SK-N-MC (cell line): Measurements from ENCODE around the gene PRADC1.

Experiments used
- DNase-seq: peaks from one replicate; pipeline ENCODE4 v3.0.0-alpha.2; 2011; ENCODE audit warnings: low read depth, low spot score
- H3K27ac ChIP-seq: fragments of 200-600 bp; sonication (generic); 2 replicates; pipeline ENCODE4 v1.5.1; 2016; ENCODE audit warnings: mixed run types
- H3K36me3 ChIP-seq: fragments of 200-600 bp; sonication (generic); 2 replicates; pipeline ENCODE4 v1.6.1; 2017; ENCODE audit warnings: antibody characterized with exemption, low read length, mixed read lengths; ENCODE audit not compliant: insufficient read depth
- H3K4me3 ChIP-seq: fragments of 200-600 bp; sonication (generic); 2 replicates; pipeline ENCODE4 v1.5.1; 2016
- H3K9ac ChIP-seq: fragments of 200-600 bp; sonication (generic); 2 replicates; pipeline ENCODE4 v1.8.0; 2017; ENCODE audit warnings: mixed run types, mixed read lengths; ENCODE audit not compliant: insufficient read length
- H3K9me3 ChIP-seq: fragments of 200-600 bp; sonication (generic); 2 replicates; pipeline ENCODE4 v1.6.1; 2017; ENCODE audit warnings: low read depth, mild to moderate bottlenecking, antibody characterized with exemption, low read length, moderate library complexity, mixed read lengths
- EZH2 ChIP-seq: fragments of 200-600 bp; sonication (generic); IDR thresholded peaks from one replicate; pipeline ENCODE4 v1.6.1; 2017; ENCODE audit warnings: antibody characterized with exemption
- FOXP2 ChIP-seq: optimal IDR thresholded peaks from 2 replicates; pipeline ENCODE3; 2011; ENCODE audit warnings: mild to moderate bottlenecking, moderate library complexity; ENCODE audit not compliant: insufficient read depth; ENCODE audit errors: extremely low read length, control extremely low read depth
- POLR2AphosphoS5 ChIP-seq: IDR thresholded peaks from 2 replicates; pipeline ENCODE4 v1.6.1; 2012; ENCODE audit warnings: mild to moderate bottlenecking, low read depth, low read length, borderline replicate concordance

PRADC1 gene

GRCh38 chr2:73217826-73218225 lies 15.2 kb downstream of the PRADC1 start:
- Histone ChIP-seq H3K9me3 (no peaks in the 10 kb centered on the region), H3K27ac (no peak overlapping the region), H3K36me3 (peaks cover 24% of the 10 kb centered on the region; the same call in 1 of the 2 replicates), H3K9ac (no peak overlapping the region), H3K4me3 (no peak overlapping the region)
- no peak for TF ChIP-seq FOXP2
- TF ChIP-seq EZH2, result no peak
- no peak for TF ChIP-seq POLR2AphosphoS5
- no peak for DNase-seq

- H3K4me3 ChIP-seq, result no peak overlapping the region
- peaks cover 20% of the 10 kb centered on the region; the same call in 1 of the 2 replicates for H3K36me3 ChIP-seq
- no peak overlapping the region for H3K27ac ChIP-seq
- H3K9me3 ChIP-seq, result no peaks in the 10 kb centered on the region
- DNase-seq, result no peak
- no peak overlapping the region for H3K9ac ChIP-seq
- TF ChIP-seq FOXP2 (no peak), EZH2 (no peak), POLR2AphosphoS5 (no peak)
These were observed 15.9 kb downstream of the PRADC1 start for GRCh38 chr2:73217160-73217559.

- no peak for DNase-seq
- Histone ChIP-seq H3K36me3 (peaks cover 5% of the 10 kb centered on the region; the same call in 1 of the 2 replicates), H3K9me3 (no peaks in the 10 kb centered on the region), H3K27ac (0 out of 2 replicates have a peak overlapping the region, but pooled peaks have one; percentile 78), H3K4me3 (peak overlapping the region; percentile 85), H3K9ac (peak overlapping the region; percentile 83)
- TF ChIP-seq EZH2 (no peak), FOXP2 (no peak), POLR2AphosphoS5 (no peak)
These were observed 17.8 kb downstream of the PRADC1 start for GRCh38 chr2:73215254-73215653.

GRCh38 chr2:73214120-73215035 lies 18.7 kb downstream of the PRADC1 start, which contains the start of gene SMYD5:
Gene SMYD5 (plus strand): TSS chr2:73214245. CDS start chr2:73214267, 22 bp downstream.
- DNase-seq, result peak; percentile 55
- peak within 1 kb of the TSS; percentile 85 for H3K4me3 ChIP-seq
- TF ChIP-seq FOXP2 (no peak), POLR2AphosphoS5 (peak; percentile 80), EZH2 (no peak)
- no peaks in the 10 kb centered on the region; the same call in 1 of the 2 replicates for H3K36me3 ChIP-seq
- H3K9me3 ChIP-seq, result no peaks in the 10 kb centered on the region
- peak within 1 kb of the TSS; percentile 78 for H3K27ac ChIP-seq
- peak within 1 kb of the TSS; percentile 83 for H3K9ac ChIP-seq

- no peak for DNase-seq
- no peaks in the 10 kb centered on the region for H3K9me3 ChIP-seq
- H3K27ac ChIP-seq, result peak overlapping the region; percentile 78; the same call in 1 of the 2 replicates
- H3K36me3 ChIP-seq, result no peaks in the 10 kb centered on the region
- no peak overlapping the region for H3K4me3 ChIP-seq
- H3K9ac ChIP-seq, result no peak overlapping the region
- TF ChIP-seq POLR2AphosphoS5, result no peak
- TF ChIP-seq EZH2, result no peak
- TF ChIP-seq FOXP2, result no peak
These were observed 20.4 kb downstream of the PRADC1 start for GRCh38 chr2:73212448-73213176.

- Histone ChIP-seq H3K27ac (no peak overlapping the region), H3K9ac (no peak overlapping the region), H3K36me3 (no peaks in the 10 kb centered on the region), H3K9me3 (no peaks in the 10 kb centered on the region), H3K4me3 (no peak overlapping the region)
- no peak for DNase-seq
- TF ChIP-seq EZH2 (no peak), POLR2AphosphoS5 (no peak), FOXP2 (no peak)
These were observed 21.0 kb downstream of the PRADC1 start for GRCh38 chr2:73212098-73212447.

- DNase-seq, result no peak
- no peak overlapping the region for H3K27ac ChIP-seq
- no peak overlapping the region for H3K9ac ChIP-seq
- TF ChIP-seq FOXP2, result no peak
- TF ChIP-seq POLR2AphosphoS5, result no peak
- no peak for TF ChIP-seq EZH2
- H3K9me3 ChIP-seq, result no peaks in the 10 kb centered on the region
- H3K4me3 ChIP-seq, result no peak overlapping the region
- no peaks in the 10 kb centered on the region for H3K36me3 ChIP-seq
These were observed 22.3 kb downstream of the PRADC1 start for GRCh38 chr2:73210696-73211095.

GRCh38 chr2:73210019-73210418 lies 23.0 kb downstream of the PRADC1 start:
- H3K27ac ChIP-seq, result no peak overlapping the region
- no peak overlapping the region for H3K4me3 ChIP-seq
- no peak overlapping the region for H3K9ac ChIP-seq
- no peaks in the 10 kb centered on the region for H3K36me3 ChIP-seq
- no peak for DNase-seq
- TF ChIP-seq EZH2 (no peak), FOXP2 (no peak)
- no peaks in the 10 kb centered on the region for H3K9me3 ChIP-seq

GRCh38 chr2:73208258-73208657 lies 24.8 kb downstream of the PRADC1 start:
- Histone ChIP-seq H3K27ac (no peak overlapping the region), H3K36me3 (no peaks in the 10 kb centered on the region), H3K9ac (no peak overlapping the region), H3K4me3 (no peak overlapping the region), H3K9me3 (no peaks in the 10 kb centered on the region)
- DNase-seq, result no peak
- TF ChIP-seq POLR2AphosphoS5, result no peak
- TF ChIP-seq EZH2, result no peak
- no peak for TF ChIP-seq FOXP2
